GDM1 (cell line): Measurements from ENCODE around the gene SSX4B.
"Not testable (repeated sequence)": the region's sequence is repeated elsewhere in the genome, so short reads cannot be mapped to it uniquely, and the experiment has no call there.

Experiments used
- DNase-seq: peaks from one replicate; lab custom pipeline; 2025; lab: John Stamatoyannopoulos, UW

The SSX4B gene, protein sequence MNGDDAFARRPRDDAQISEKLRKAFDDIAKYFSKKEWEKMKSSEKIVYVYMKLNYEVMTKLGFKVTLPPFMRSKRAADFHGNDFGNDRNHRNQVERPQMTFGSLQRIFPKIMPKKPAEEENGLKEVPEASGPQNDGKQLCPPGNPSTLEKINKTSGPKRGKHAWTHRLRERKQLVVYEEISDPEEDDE

DNA sequence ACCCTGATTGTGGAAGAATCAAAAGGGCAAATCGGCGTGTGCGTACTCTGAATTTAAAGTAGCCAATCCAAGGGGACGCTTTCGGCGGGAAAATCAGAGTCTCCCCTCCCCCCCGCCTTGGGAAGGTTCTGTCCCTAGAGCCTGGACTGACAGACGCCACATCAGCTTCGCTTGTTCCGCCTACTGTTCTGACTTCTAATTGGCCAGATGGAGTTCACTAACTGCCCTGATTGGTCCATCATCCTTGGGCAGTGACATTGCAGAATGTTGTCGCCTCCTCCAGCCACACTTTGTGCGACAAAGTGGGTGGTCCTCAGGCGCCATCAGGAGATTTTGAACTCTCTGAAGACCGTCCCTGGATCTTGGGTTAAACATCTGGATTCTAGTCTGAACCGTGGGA lies at the start of gene SSX4B:
TSS of gene SSX4B (minus strand) at position 101 of the 400 bp plus-strand sequence. CDS start 588 bp downstream, outside the sequence.
- DNase-seq = not testable (repeated sequence)

DNA sequence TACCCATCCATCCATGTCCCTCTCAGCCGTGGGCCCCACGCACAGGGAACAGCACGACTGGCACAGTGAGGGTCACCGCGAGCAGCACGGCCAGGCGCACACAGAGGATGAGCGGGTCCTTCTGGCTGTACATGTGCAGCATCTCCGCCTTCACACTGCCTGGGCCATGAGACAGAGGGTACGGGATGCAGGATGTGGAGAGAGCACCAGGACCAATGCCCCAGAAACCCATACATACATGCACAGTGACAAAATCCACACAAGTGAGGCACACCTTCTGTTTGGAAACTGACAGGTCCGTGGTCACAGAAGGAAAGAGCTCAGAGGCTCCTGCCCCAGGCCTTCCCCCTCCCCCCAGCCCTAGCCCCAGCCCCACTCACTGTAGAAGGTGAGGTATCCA lies 48.8 kb upstream of the SSX4B start:
- DNase-seq = no peak

DNA sequence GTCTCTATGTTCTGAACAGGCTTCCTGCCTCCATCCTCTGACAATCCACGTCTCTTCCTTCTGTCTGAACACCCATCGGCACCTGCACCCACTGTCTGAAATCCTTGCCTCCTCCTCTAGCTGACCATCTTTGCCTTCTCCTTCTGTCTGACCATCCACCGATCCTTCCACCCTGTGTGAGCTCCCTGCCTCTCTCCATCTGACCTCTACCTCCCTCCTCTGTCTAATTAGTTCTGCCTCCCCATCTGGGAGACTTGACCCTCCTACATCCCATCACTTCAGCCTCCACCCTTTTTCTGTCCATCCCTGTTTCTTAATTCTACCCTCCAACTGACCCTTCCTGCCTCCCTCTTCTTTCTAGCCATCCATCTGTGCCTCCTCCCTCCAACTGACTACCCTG lies 48.3 kb upstream of the SSX4B start:
- DNase-seq = no peak

DNA sequence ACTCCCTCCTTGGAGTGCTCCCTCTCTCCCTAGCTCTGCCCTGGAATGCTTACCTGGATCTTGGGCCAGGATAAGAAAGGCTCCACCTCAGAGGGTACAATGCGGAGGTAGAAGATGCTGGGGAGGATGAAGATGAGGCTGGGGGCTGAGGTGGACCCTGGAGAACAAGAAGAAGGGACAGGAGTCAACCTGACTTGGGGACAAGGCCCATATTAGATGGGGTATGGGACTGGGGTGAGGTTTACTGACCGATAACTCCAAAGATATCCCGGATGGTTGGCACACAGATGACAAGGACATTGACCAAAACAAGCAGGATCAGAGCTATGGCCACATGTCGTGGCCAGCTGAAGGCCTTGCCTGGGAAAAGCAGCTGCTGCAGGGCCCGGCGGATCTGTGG lies 47.7 kb upstream of the SSX4B start:
- no peak for DNase-seq

DNA sequence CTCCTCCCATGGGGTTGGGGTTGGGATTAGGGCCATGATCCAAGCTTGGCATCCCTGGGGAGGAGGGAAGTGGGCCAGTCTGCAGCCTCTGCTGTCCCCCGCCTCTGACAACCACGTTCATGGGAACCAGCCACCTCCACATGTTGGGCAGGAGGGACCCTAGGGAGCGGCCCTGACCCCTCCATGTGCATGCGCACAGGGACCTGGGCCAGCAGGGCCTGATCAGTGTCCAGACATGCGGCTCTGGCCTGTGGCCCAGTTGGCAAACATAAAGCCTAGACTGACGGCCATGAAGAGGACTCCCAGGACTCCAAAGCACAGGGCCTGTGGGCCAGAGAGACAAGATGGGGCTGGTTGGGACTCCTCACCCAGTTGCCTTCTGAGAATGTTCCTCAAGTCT lies 47.0 kb upstream of the SSX4B start:
- DNase-seq = no peak

DNA sequence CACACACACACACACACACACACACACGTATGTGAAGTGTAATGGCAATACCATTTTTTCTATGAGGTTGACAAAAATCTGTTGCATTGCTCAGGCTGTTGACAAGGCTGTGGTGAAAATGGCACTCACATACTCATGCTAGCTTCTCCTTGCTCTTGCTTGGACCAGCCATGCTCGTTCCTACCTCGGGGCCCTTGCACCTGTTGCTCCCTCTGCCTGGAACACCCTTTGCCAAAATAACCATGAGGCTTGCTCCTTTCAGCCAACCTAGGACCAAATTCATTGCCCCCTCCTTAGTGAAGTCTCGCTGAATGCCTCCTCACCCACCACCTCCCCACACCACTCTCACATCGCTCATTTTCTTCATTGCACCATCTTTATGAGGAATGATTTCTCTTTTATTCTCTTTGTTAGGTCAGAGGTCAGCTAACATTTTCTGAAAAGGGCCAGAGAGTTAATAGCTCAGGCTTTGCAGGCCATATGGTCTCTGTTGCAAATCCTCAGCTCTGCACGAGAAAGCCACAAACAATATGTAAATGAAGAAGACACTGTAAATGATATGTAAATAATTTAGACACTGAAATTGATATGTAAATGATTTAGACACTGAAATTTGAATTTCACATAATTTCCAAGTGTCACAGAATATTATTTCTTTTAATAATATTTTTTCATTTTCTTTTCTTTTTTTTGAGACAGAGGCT lies 45.0 kb upstream of the SSX4B start:
- no peak for DNase-seq

DNA sequence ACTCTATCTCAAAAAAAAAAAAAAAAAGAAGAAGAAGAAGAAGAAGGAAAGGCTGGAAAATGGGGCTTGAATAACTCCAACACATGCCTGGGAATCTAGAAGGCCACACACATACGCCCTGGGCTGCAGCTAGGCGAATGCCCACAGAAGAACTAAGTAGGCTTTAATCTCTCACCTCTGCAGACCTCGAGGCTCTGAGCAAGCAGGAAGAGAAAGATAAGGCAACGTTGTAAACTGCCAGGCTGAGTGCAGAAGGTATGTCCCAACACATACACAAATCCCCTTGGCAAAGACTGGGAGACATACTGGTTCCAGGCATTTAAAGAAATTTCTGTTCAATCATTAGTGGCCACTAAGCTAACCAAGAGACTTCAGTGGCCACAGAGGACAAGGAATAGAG lies 39.9 kb upstream of the SSX4B start:
- no peak for DNase-seq

DNA sequence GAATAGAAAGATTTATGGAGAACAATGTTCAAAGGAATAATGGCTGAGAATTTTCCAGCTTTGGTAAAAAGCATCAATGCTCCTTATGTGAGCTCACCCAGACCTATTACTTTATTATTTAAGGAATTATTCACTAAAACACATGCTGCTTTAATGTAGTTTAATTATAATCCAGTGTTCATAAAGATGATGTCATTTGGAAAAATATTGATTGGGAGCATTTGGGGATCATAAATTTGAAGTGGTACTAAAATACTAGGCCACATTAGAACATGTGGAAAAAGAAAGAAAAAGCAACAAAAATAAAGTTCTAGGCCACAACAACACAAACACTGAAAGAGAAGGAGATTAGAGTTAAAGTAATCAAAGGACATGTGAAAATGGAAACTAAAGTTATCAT lies 38.3 kb upstream of the SSX4B start:
- no peak for DNase-seq

DNA sequence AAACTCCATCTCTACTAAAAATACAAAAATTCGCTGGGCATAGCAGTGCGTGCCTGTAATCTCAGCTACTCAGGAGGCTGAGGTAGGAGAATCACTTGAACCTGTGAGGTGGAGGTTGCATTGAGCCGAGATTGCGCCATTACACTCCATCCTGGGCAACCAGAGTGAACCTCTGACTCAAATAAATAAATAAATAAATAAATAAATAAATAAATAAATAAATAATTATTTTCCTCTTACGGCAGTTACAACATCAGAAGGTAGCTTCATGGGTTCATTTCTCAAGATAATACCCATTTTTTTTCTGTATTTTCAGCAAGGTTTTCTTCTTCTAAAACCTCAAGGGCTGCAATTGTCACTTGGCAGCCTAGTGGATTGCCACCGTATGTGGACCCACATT lies 35.4 kb upstream of the SSX4B start:
- not testable (repeated sequence) for DNase-seq

DNA sequence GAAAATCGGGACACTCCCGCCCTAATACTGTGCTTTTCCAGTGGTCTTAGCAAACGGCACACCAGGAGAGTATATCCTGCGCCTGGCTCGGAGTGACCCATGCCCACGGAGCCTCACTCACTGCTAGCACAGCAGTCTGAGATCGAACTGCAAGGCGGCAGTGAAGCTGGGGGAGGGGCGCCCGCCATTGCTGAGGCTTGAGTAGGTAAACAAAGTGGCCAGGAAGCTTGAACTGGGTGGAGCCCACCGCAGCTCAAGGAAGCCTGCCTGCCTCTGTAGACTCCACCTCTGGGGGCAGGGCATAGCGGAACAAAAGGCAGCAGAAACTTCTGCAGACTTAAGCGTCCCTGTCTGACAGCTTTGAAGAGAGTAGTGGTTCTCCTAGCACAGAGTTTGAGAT lies 22.0 kb upstream of the SSX4B start:
- not testable (repeated sequence) for DNase-seq

DNA sequence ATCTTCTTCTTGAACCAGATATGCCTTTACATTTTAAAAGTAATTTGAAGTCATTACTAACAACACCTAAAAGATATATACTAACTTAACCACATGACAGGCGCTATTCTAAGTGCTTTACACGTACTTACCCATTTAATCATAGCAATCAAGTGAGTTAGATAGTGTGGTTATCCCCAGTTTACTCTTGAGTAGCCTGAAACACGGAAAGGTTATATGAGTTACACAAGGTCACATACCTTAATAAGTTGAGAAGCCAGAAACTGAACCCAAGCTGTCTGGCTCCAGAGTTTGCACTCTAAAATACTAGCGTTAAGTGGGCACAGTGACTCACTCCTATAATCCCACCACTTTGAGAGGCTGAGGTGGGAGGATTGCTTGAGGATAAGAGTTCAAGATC lies 18.4 kb upstream of the SSX4B start:
- DNase-seq = not testable (repeated sequence)

DNA sequence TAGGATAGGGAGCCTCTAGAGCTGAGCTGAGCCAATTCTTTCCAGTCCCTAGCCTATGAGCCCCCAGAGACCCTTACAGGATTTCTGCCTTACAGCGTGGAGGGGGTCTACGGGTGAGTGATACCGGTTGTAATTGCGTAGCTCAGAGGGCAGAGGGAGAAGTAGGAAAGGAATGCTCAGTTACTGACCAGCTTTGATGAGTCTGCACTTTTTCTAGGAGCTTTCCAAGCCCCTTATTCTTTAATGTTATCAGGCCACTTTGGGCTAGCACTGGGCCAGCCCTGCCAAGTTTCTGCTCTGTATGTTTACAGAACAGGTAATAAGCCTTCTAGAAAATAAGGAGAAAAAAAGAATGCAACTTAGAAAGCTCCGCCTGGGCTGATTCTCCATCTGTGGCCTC lies 17.8 kb upstream of the SSX4B start:
- not testable (repeated sequence) for DNase-seq

DNA sequence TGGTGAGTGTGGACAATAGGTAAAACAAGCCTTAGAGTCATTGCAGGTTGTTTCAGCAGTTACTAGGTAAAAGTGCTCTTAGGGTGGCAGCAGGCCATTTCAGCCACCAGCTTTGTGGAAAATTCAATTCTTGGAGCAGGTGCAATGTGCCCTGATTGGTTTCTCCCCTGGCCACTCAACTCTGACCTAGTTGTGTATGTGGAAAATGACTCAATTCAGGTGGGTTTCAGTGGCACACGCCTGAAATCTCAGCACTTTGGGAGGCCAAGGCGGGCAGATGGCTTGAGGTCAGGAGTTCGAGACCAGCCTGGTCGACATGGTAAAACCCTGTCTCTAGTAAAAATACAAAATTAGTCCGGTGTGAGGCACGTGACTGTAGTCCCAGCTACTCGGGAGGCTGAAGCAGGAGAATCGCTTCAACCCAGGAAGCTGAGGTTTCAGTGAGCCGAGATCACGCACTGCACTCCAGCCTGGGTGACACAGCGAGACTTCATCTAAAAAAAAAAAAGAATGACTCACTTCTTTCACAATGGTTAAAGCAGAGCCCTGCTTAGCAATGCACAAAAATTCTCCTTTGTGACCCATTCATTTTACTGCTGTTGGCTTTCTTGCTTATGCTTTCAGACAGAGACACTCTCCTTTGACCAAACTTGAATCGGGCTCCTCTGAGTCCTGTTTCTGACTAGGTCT lies 15.4 kb upstream of the SSX4B start:
- not testable (repeated sequence) for DNase-seq

DNA sequence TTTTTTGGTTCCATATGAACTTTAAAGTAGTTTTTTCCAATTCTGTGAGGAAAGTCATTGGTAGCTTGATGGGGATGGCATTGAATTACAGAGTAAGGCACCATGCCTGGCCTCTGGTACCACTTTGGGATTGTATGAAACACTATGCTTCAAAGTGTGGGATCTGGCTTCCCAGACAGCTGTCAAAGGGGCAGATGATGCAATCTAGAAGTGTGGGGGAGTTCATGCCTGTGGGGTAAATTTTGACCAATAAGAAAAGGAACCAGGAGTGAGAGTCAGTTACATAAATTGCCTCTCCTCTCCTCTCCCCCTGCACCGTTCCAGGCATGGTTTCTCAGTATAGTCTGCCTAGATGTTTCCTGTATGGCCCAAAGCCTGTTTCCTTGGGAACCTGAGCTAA lies 13.9 kb downstream of the SSX4B start:
- not testable (repeated sequence) for DNase-seq

DNA sequence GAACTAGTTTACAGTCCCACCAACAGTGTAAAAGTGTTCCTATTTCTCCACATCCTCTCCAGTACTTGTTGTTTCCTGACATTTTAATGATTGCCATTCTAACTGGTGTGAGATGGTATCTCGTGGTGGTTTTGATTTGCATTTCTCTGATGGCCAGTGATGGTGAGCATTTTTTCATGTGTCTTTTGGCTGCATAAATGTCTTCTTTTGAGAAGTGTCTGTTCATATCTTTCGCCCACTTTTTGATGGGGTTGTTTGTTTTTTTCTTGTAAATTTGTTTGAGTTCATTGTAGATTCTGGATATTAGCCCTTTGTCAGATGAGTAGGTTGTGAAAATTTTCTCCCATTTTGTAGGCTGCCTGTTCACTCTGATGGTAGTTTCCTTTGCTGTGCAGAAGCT lies 14.8 kb downstream of the SSX4B start:
- DNase-seq = not testable (repeated sequence)

DNA sequence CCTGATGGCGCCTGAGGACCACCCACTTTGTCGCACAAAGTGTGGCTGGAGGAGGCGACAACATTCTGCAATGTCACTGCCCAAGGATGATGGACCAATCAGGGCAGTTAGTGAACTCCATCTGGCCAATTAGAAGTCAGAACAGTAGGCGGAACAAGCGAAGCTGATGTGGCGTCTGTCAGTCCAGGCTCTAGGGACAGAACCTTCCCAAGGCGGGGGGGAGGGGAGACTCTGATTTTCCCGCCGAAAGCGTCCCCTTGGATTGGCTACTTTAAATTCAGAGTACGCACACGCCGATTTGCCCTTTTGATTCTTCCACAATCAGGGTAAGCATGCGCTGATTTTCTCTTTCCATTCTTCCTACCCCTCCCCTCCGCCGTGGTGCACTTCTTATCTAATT lies 28.5 kb downstream of the SSX4B start, which contains the start of gene SSX4:
TSS of gene SSX4 (plus strand) at position 301 of the 400 bp plus-strand sequence. CDS start 515 bp downstream, outside the sequence.
- DNase-seq = not testable (repeated sequence)

DNA sequence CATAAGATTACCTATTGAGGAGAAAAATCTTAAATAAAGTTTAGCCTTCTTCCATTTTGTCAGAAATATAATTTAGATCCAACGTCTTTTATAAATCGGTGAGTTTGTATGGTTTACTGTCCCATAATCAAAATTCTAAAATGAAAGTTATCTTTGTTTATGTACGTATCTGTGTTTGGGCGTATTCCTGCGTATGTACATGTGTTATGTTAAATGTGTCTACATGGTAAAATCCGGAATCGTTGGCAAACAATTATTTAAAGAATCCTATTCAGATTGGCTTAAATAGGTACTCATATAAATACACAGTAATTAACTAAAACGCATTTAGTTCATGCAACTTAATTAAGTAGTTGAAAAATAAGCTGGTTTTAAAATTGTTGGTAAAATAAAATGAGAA lies 41.4 kb downstream of the SSX4B start:
- not testable (repeated sequence) for DNase-seq

DNA sequence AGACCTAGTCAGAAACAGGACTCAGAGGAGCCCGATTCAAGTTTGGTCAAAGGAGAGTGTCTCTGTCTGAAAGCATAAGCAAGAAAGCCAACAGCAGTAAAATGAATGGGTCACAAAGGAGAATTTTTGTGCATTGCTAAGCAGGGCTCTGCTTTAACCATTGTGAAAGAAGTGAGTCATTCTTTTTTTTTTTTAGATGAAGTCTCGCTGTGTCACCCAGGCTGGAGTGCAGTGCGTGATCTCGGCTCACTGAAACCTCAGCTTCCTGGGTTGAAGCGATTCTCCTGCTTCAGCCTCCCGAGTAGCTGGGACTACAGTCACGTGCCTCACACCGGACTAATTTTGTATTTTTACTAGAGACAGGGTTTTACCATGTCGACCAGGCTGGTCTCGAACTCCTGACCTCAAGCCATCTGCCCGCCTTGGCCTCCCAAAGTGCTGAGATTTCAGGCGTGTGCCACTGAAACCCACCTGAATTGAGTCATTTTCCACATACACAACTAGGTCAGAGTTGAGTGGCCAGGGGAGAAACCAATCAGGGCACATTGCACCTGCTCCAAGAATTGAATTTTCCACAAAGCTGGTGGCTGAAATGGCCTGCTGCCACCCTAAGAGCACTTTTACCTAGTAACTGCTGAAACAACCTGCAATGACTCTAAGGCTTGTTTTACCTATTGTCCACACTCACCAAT lies 43.9 kb downstream of the SSX4B start:
- not testable (repeated sequence) for DNase-seq

DNA sequence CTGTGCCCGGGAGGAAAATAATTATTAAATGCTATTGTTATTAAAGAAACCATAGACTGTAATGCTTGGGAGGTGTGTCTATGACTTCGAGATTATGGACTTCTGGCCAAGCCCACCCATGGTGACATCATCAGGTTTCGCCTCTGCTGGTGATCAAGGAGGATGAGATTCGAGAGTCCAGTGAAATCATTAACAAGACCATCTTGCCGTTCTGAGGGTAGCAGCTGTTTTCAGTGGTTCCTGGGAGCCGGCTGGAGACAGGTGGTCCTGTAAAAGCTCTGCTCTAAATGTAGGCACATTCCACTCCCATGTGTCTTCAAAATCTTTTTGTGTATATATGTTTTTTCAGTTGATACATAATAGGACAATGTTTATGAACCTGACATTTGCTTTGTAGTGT lies 52.5 kb downstream of the SSX4B start:
- not testable (repeated sequence) for DNase-seq

DNA sequence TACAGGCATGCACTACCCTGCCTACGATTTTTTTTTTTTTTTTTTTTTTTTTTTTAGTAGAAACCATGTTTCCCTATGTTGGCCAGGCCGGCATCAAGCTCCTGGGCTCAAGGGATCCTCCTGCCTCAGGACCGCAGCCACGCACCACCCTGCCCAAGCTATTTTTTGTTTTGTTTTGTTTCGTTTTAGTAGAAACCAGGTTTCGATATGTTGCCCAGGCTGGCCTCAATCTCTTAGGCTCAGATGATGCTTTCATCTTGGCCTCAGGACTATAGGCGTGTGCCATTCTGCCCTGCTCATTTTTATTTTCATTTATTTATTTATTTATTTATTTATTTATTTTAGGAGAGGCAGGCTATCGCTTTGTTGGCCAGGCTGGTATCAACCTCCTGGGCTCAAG lies 54.1 kb downstream of the SSX4B start:
- no peak for DNase-seq

DNA sequence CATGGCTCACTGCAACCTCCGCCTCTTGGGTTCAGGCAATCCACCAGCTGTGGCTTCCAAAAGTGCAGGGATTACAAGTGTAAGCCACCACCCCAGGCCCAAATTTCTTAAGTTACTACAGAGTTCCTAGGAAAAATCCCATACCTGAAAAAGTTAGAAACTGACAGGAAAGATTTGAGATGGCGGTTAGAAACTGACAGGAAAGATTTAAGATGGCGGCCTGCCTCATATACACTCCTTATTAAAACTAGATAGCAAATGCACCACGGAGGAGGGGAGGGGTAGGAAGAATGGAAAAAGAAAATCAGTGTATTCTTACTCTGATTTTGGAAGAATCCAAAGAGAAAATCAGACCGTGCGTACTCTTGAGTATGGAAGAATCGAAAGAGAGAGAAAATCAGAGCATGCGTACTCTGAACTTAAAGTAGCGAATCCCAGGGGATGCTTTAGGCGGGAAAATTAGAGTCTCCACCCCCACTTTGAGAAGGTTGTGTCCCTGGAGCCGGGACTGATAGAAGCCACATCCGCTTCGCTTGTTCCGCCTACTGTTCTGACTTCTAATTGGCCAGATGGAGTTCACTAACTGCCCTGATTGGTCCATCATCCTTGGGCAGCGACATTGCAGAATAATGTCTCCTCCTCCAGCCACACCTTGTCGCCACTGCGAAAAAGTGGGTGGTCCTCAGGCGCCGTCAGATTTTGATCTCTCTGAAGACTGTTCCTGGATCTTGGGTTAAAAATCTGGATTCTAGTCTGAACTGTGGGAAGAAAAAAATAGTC lies 55.3 kb downstream of the SSX4B start, which contains the start of gene SSX3:
TSS of gene SSX3 (minus strand) at position 389 of the 780 bp plus-strand sequence. CDS start 1,454 bp downstream, outside the sequence.
- DNase-seq = not testable (repeated sequence)
